ENCODE data around the gene PDP2. TPM values are rescaled to one million over a fixed set of nuclear protein-coding genes. Genes with fewer than 3 reads are reported as not detected.

Gene PDP2
- total RNA-seq, 1 donor from 2014 or later, result 18.0 TPM

GRCh38 chr16:66936889-66937554 lies 56.7 kb downstream of the PDP2 start:
- Mint-ChIP-seq H3K36me3 (ENCODE audit: low read depth) (no peaks in the 10 kb centered on the region), H3K9me3 (no peaks in the 10 kb centered on the region), H3K27me3 (ENCODE audit: low read depth) (no peaks in the 10 kb centered on the region), H3K27ac (ENCODE audit: unreplicated experiment) (no peak overlapping the region), H3K4me1 (peaks cover 45% of the 10 kb centered on the region), H3K4me3 (peak overlapping the region; percentile 70)
- no peak for TF ChIP-seq CTCF (conservative IDR thresholded peaks at IDR 0.05)
- no peak for DNase-seq (ENCODE audit: low read depth, low spot score)

GRCh38 chr16:66937725-66938337 lies 57.5 kb downstream of the PDP2 start:
- no peak for DNase-seq (ENCODE audit: low read depth, low spot score)
- H3K9me3 Mint-ChIP-seq, result no peaks in the 10 kb centered on the region
- no peak overlapping the region for H3K27ac Mint-ChIP-seq (ENCODE audit: unreplicated experiment)
- peaks cover 2% of the 10 kb centered on the region for H3K36me3 Mint-ChIP-seq (ENCODE audit: low read depth)
- no peak for TF ChIP-seq CTCF (conservative IDR thresholded peaks at IDR 0.05)
- H3K4me3 Mint-ChIP-seq, result peak overlapping the region; percentile 70
- peaks cover 38% of the 10 kb centered on the region for H3K4me1 Mint-ChIP-seq
- H3K27me3 Mint-ChIP-seq (ENCODE audit: low read depth), result no peaks in the 10 kb centered on the region

GRCh38 chr16:66939366-66939765 lies 59.1 kb downstream of the PDP2 start:
- H3K9me3 Mint-ChIP-seq, result no peaks in the 10 kb centered on the region
- peaks cover 23% of the 10 kb centered on the region for H3K4me1 Mint-ChIP-seq
- H3K36me3 Mint-ChIP-seq (ENCODE audit: low read depth), result peaks cover 4% of the 10 kb centered on the region
- no peak for TF ChIP-seq CTCF (conservative IDR thresholded peaks at IDR 0.05)
- no peak overlapping the region for H3K4me3 Mint-ChIP-seq
- H3K27me3 Mint-ChIP-seq (ENCODE audit: low read depth), result no peaks in the 10 kb centered on the region
- H3K27ac Mint-ChIP-seq (ENCODE audit: unreplicated experiment), result no peak overlapping the region
- DNase-seq (ENCODE audit: low read depth, low spot score), result no peak

- Mint-ChIP-seq H3K27ac (ENCODE audit: unreplicated experiment) (no peak overlapping the region), H3K27me3 (ENCODE audit: low read depth) (no peaks in the 10 kb centered on the region), H3K4me1 (peaks cover 19% of the 10 kb centered on the region), H3K9me3 (no peaks in the 10 kb centered on the region), H3K4me3 (no peak overlapping the region), H3K36me3 (ENCODE audit: low read depth) (peaks cover 4% of the 10 kb centered on the region)
- DNase-seq (ENCODE audit: low read depth, low spot score), result no peak
- TF ChIP-seq CTCF (conservative IDR thresholded peaks at IDR 0.05), result no peak
Observed at GRCh38 chr16:66940236-66940635, 59.9 kb downstream of the PDP2 start.

Other genes starting within 250 kb of the PDP2 start
- gene CMTM4, start 183.8 kb upstream of the PDP2 start, total RNA-seq, result 31.7 and 32.5 TPM in 2 replicates
- 125 and 127 TPM in 2 replicates for gene DYNC1LI2, start 128.9 kb upstream of the PDP2 start, total RNA-seq
- 0.25 and 0.26 TPM in 2 replicates for gene TERB1, start 78.9 kb upstream of the PDP2 start, total RNA-seq
- gene NAE1, start 49.5 kb upstream of the PDP2 start, total RNA-seq, result 156 TPM in 2 replicates
- gene CA7, start 36.1 kb upstream of the PDP2 start, total RNA-seq, result not detected in 2 replicates
- not detected in 2 replicates for gene CDH16, start 38.4 kb downstream of the PDP2 start, total RNA-seq
- 0.20 and 0.54 TPM in 2 replicates for gene RRAD, start 45.0 kb downstream of the PDP2 start, total RNA-seq
- 73.8 and 77.5 TPM in 2 replicates for gene CIAO2B, start 53.9 kb downstream of the PDP2 start, total RNA-seq
- 50.1 and 52.5 TPM in 2 replicates for gene CES2, start 55.0 kb downstream of the PDP2 start, total RNA-seq
- gene CES3, start 80.8 kb downstream of the PDP2 start, total RNA-seq, result 2.4 and 3.2 TPM in 2 replicates
- 1.8 TPM in 2 replicates for gene CES4A, start 108.1 kb downstream of the PDP2 start, total RNA-seq
- gene CBFB, start 148.6 kb downstream of the PDP2 start, total RNA-seq, result 106 TPM in 2 replicates
- 24.9 and 25.5 TPM in 2 replicates for gene PHAF1, start 229.4 kb downstream of the PDP2 start, total RNA-seq